A549 (cell line): ENCODE results near the gene SEC16A. TPM values are rescaled to one million over a fixed set of nuclear protein-coding genes. Genes with fewer than 3 reads are reported as not detected.

ENCODE experiments used
- ATAC-seq, 2 experiments: fragments of 200-7000 bp in 1 of 2; fragments of >200 bp in 1 of 2; cut with Nextera tagmentation in 1 of 2; cut with Tn5 transposase in 1 of 2; 3 replicates each; pipeline versions ENCODE4 v1.8.0 to v1.9.1; 2018 to 2020; ENCODE audit warnings: mild to moderate bottlenecking in 1 of 2, moderate library complexity in 1 of 2
- CTCF ChIA-PET: fragments of 300-600 bp; sonication (Branson Sonifier 250); formaldehyde crosslinking; extraction: SDS; loops from one replicate; lab custom pipeline; 2021; ENCODE audit warnings: antibody characterized with exemption, inconsistent platforms; lab: Yijun Ruan, JAX
- POLR2A ChIA-PET: fragments of 350-600 bp; formaldehyde crosslinking; extraction: SDS; loops from one replicate; lab custom pipeline; 2021; ENCODE audit warnings: antibody characterized with exemption, inconsistent platforms; lab: Yijun Ruan, JAX
- DNase-seq, 2 experiments: peaks; one replicate each; pipeline versions ENCODE4 v3.0.0 to v3.0.0-alpha.2; 2011 to 2016; ENCODE audit warnings: low read depth in 1 of 2, low spot score in 1 of 2
- FAIRE-seq: peaks from 2 replicates; lab custom pipeline; 2011; peaks lifted over from hg19 to GRCh38; lab: Jason Lieb, UNC
- H3K27ac ChIP-seq, 2 experiments: fragments of >200 bp; sonication (Bioruptor Twin); formaldehyde crosslinking; 3 replicates each; pipeline ENCODE4 v1.5.1; 2016 to 2017
- H3K4me1 ChIP-seq: fragments of >200 bp; sonication (Bioruptor Twin); formaldehyde crosslinking; 3 replicates; pipeline ENCODE4 v1.6.1; 2016
- H3K4me2 ChIP-seq: fragments of >200 bp; sonication (Bioruptor Twin); formaldehyde crosslinking; 3 replicates; pipeline ENCODE4 v1.6.1; 2016
- H3K4me3 ChIP-seq: fragments of >200 bp; sonication (Bioruptor Twin); formaldehyde crosslinking; 3 replicates; pipeline ENCODE4 v1.5.1; 2016
- H3K9me3 ChIP-seq: fragments of >200 bp; sonication (Bioruptor Twin); formaldehyde crosslinking; 3 replicates; pipeline ENCODE4 v1.6.1; 2016
- ATOH8 ChIP-seq: fragments of 250-450 bp; sonication (Bioruptor Pico); IDR thresholded peaks from 2 replicates; pipeline ENCODE4 v1.5.0; 2020; ENCODE audit warnings: low read depth, mild to moderate bottlenecking, moderate library complexity
- CBX2 ChIP-seq: fragments of 200-600 bp; sonication (generic); IDR thresholded peaks from 2 replicates; pipeline ENCODE4 v1.6.1; 2016; ENCODE audit warnings: low read depth, mild to moderate bottlenecking, borderline replicate concordance
- CHD2 ChIP-seq: fragments of 150-350 bp; IDR thresholded peaks from 2 replicates; pipeline ENCODE4 v1.6.1; 2014; ENCODE audit warnings: low read length; ENCODE audit not compliant: partially characterized antibody
- ELK1 ChIP-seq: fragments of 150-350 bp; IDR thresholded peaks from 2 replicates; pipeline ENCODE4 v1.6.1; 2014; ENCODE audit warnings: low read depth, mild to moderate bottlenecking, low read length
- EP300 ChIP-seq, 2 experiments: fragments of >200 bp; sonication (Bioruptor Twin); formaldehyde crosslinking; IDR thresholded peaks; 2 replicates in 1 of 2; 3 replicates in 1 of 2; pipeline ENCODE4 v1.6.1; 2016 to 2017
- FOSB ChIP-seq: fragments of 250-450 bp; sonication (Bioruptor Pico); IDR thresholded peaks from 2 replicates; pipeline ENCODE4 v1.5.0; 2020; ENCODE audit warnings: mild to moderate bottlenecking, moderate library complexity
- FOXS1 ChIP-seq: fragments of 250-450 bp; sonication (Bioruptor Pico); IDR thresholded peaks from 2 replicates; pipeline ENCODE4 v1.5.0; 2020; ENCODE audit warnings: mild to moderate bottlenecking, moderate library complexity
- GATA3 ChIP-seq: IDR thresholded peaks from 2 replicates; pipeline ENCODE4 v1.6.1; 2012; ENCODE audit warnings: borderline replicate concordance
- HEYL ChIP-seq: fragments of 250-450 bp; sonication (Bioruptor Pico); IDR thresholded peaks from 2 replicates; pipeline ENCODE4 v1.8.0; 2021; ENCODE audit warnings: mild to moderate bottlenecking, moderate library complexity
- KDM5A ChIP-seq: fragments of 200-600 bp; sonication (generic); IDR thresholded peaks from 2 replicates; pipeline ENCODE4 v1.6.1; 2016; ENCODE audit warnings: antibody characterized with exemption, mild to moderate bottlenecking
- MAZ ChIP-seq: fragments of 150-350 bp; IDR thresholded peaks from 2 replicates; pipeline ENCODE4 v1.6.1; 2014; ENCODE audit warnings: antibody characterized with exemption, low read depth, low read length, borderline replicate concordance
- MYC ChIP-seq: IDR thresholded peaks from 2 replicates; pipeline ENCODE4 v1.6.1; 2012; ENCODE audit warnings: mild to moderate bottlenecking, inconsistent platforms, low read length, improper control_type of control experiment, borderline replicate concordance
- NPAS2 ChIP-seq: fragments of 250-450 bp; sonication (Bioruptor Pico); IDR thresholded peaks from 2 replicates; pipeline ENCODE4 v1.8.0; 2022; ENCODE audit warnings: mild to moderate bottlenecking, moderate library complexity, borderline replicate concordance
- RCOR1 ChIP-seq: fragments of 150-350 bp; IDR thresholded peaks from 2 replicates; pipeline ENCODE4 v1.6.1; 2014; ENCODE audit warnings: antibody characterized with exemption, low read length, low read depth
- RFX5 ChIP-seq: fragments of 450-650 bp; IDR thresholded peaks from 2 replicates; pipeline ENCODE4 v1.7.1; 2014; ENCODE audit warnings: antibody characterized with exemption, mild to moderate bottlenecking, moderate library complexity
- RNF2 ChIP-seq: fragments of 200-600 bp; sonication (generic); IDR thresholded peaks from 2 replicates; pipeline ENCODE4 v1.6.1; 2016; ENCODE audit warnings: low read depth, mild to moderate bottlenecking, antibody characterized with exemption, moderate library complexity, borderline replicate concordance
- SMC3 ChIP-seq: fragments of >200 bp; sonication (Bioruptor Twin); formaldehyde crosslinking; IDR thresholded peaks from 3 replicates; pipeline ENCODE4 v1.6.1; 2018; ENCODE audit warnings: inconsistent platforms
- USF2 ChIP-seq: fragments of 450-650 bp; IDR thresholded peaks from 2 replicates; pipeline ENCODE4 v1.6.1; 2014; ENCODE audit warnings: antibody characterized with exemption
- ZNF302 ChIP-seq: fragments of 250-450 bp; sonication (Bioruptor Pico); IDR thresholded peaks from 2 replicates; pipeline ENCODE4 v1.9.0; 2021; ENCODE audit warnings: inconsistent platforms, mild to moderate bottlenecking, moderate library complexity
- WGBS: methylation state at CpG from one replicate; pipeline ENCODE4 v1.1.6; 2017; ENCODE audit errors: missing lambda C conversion rate; 5-methylcytosine and 5-hydroxymethylcytosine counted together
- polyA plus RNA-seq, 4 experiments: library from polyadenylated mRNA; depleted of rRNA in 3 of 4; stranded (reverse); fragments of >200 nt; fragmentation: RNase III in 1 of 4; extraction: RNeasy Plus Mini Kit Qiagen cat#74134 plus additional on column Dnase treatment in 1 of 4; gene quantifications; 2 replicates in 3 of 4; 3 replicates in 1 of 4; pipeline ENCODE4 v1.2.3, GENCODE V29; 2011 to 2017
- TF ChIP-seq, protein P1 (sequence below): IDR thresholded peaks from 2 replicates; pipeline ENCODE4 v1.6.1; 2012
- TF ChIP-seq, protein P2 (sequence below): fragments of >200 bp; sonication (Bioruptor Twin); formaldehyde crosslinking; IDR thresholded peaks from 2 replicates; pipeline ENCODE4 v1.6.1; 2016
- TF ChIP-seq, protein P3 (sequence below): IDR thresholded peaks from 2 replicates; pipeline ENCODE4 v1.6.1; 2012; ENCODE audit warnings: low read depth, borderline replicate concordance

The SEC16A gene
- polyA plus RNA-seq, 2 of the 4 experiments (the other 2 are of a cell fraction) = 24.2 to 38.0 TPM

GRCh38 chr9:136437839-136438547, 44.8 kb downstream of the SEC16A start:
- Histone ChIP-seq H3K4me1 (peaks cover 17% of the 10 kb centered on the region), H3K9me3 (no peaks in the 10 kb centered on the region), H3K4me3 (peak overlapping the region; percentile 86), H3K27ac (peak overlapping the region; percentile 91 to 99), H3K4me2 (peak overlapping the region; percentile 76)
- ChIA-PET POLR2A (no interaction called here), CTCF (interaction anchor here (0.9 to 4.2 kb wide), 9 partner anchors 8 to 74 kb away, joined by 3 to 30 read pairs (median 6); partner anchors contain the start of gene DNLZ)
- DNase-seq = no peak
- TF ChIP-seq KDM5A (no peak), SMC3 (no peak), CBX2 (no peak)
- no peak for FAIRE-seq
- WGBS = 60% methylated on average over 37 of the region's 37 CpGs
- ATAC-seq = no peak

DNA sequence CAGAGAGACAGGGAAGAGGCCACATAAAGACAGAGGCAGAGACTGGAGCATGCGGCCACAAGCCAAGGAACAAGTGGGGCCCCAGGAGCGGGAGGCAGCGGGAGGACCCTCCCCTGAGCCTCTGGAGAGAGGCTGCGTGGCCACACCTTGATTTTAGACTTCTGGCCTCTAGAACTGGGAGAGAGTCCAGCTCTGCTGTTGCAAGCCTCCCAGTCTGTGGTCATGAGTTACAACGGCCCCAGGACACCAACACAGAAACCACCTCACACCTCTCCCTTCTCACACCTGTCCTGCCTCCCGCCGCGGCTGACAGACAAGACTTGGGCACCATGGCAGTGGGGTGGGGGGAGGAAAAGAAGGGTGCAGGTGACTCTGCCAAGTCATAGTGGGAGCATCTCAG, 45.4 kb downstream of the SEC16A start:
- peak overlapping the region; percentile 76 for H3K4me2 ChIP-seq
- ATAC-seq = no peak
- H3K27ac ChIP-seq = peak overlapping the region in 1 of 2 experiments; percentile 99; a peak in 3 of 6 replicates
- 79% methylated on average over 8 of the region's 8 CpGs for WGBS
- H3K4me1 ChIP-seq = peaks cover 17% of the 10 kb centered on the region
- CTCF ChIA-PET = interaction anchor here (1.8 to 4.2 kb wide), 3 partner anchors 10 to 21 kb away, joined by 5 to 30 read pairs (median 6); no protein-coding TSS in a partner anchor
- TF ChIP-seq SMC3 = no peak
- TF ChIP-seq HEYL (CRISPR knock-in tag) = no peak
- TF ChIP-seq EP300 (IDR thresholded peaks at IDR 0.05) = no peak
- no peak for TF ChIP-seq MYC
- no peak for TF ChIP-seq MAZ
- TF ChIP-seq RFX5 = no peak
- TF ChIP-seq NPAS2 (CRISPR knock-in tag) = no peak
- TF ChIP-seq, all 56 proteins: peak for 0
- Histone ChIP-seq H3K4me3 (peak overlapping the region; percentile 86; the same call in 2 of the 3 replicates), H3K9me3 (no peaks in the 10 kb centered on the region)
- no peak for FAIRE-seq
- DNase-seq = no peak
- POLR2A ChIA-PET = no interaction called here

DNA sequence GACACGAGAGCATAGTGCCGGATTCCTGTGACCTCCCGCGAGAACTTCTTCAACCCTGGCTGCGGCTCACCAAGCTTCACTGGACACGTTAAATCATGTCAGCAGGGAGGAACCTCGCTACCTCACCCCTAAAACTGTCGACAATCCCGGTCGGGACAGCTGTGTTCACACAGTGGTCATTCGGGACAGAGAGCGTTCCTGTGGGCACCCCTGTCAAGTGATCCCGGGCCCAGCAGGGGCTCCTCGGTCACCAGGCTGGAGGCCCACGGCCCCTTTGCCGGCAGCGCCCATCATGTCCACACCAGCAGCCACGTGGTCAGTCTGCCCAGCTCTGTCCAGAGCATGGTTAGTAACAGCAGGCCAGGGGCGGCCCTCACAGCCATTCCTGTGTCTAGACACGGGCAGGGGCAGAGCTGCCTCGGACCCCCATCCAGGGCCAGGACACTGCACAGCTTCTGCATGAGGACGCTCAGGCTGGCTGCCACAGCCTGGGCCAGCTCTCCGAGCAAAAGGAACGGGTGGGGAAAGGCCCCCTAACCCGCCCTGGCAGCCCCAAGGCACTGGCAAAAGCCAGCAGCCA, 46.7 kb downstream of the SEC16A start:
- no peak overlapping the region for H3K4me3 ChIP-seq
- ChIA-PET CTCF (interaction anchor here (0.8 to 1.8 kb wide), 4 partner anchors 11 to 73 kb away, joined by 3 read pairs; no protein-coding TSS in a partner anchor), POLR2A (no interaction called here)
- no peak for ATAC-seq
- 95% methylated on average over 16 of the region's 25 CpGs for WGBS
- no peak overlapping the region for H3K4me2 ChIP-seq
- no peaks in the 10 kb centered on the region for H3K9me3 ChIP-seq
- no peak for DNase-seq
- H3K27ac ChIP-seq = no peak overlapping the region
- peaks cover 17% of the 10 kb centered on the region for H3K4me1 ChIP-seq
- TF ChIP-seq, protein P1, sequence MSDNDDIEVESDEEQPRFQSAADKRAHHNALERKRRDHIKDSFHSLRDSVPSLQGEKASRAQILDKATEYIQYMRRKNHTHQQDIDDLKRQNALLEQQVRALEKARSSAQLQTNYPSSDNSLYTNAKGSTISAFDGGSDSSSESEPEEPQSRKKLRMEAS = no peak
- TF ChIP-seq RNF2 (no peak), GATA3 (no peak), RCOR1 (no peak), FOXS1 (CRISPR knock-in tag) (no peak), ATOH8 (CRISPR knock-in tag) (no peak), FOSB (no peak), ELK1 (no peak), USF2 (no peak), ZNF302 (CRISPR knock-in tag) (no peak), CHD2 (no peak)
- TF ChIP-seq, protein P2, sequence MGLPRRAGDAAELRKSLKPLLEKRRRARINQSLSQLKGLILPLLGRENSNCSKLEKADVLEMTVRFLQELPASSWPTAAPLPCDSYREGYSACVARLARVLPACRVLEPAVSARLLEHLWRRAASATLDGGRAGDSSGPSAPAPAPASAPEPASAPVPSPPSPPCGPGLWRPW = no peak
- TF ChIP-seq, protein P3, sequence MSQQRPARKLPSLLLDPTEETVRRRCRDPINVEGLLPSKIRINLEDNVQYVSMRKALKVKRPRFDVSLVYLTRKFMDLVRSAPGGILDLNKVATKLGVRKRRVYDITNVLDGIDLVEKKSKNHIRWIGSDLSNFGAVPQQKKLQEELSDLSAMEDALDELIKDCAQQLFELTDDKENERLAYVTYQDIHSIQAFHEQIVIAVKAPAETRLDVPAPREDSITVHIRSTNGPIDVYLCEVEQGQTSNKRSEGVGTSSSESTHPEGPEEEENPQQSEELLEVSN = no peak
- TF ChIP-seq, all 56 proteins: peak for 0
- no peak for FAIRE-seq
